Hematopoietic multipotent progenitor cell treated with erythropoietin and hydrocortisone succinate and interleukin-3 and kit ligand, for 4 days (in vitro differentiated cells): ENCODE data around the gene HAUS1.
A peak's percentile ranks its signal among the peaks of the same experiment; 100 is the strongest.
"Not testable (repeated sequence)": the region's sequence is repeated elsewhere in the genome, so short reads cannot be mapped to it uniquely, and the experiment has no call there.

Experiments
- DNase-seq: peaks from one replicate; pipeline ENCODE4 v3.0.0-alpha.2; 2015

The HAUS1 gene

DNA sequence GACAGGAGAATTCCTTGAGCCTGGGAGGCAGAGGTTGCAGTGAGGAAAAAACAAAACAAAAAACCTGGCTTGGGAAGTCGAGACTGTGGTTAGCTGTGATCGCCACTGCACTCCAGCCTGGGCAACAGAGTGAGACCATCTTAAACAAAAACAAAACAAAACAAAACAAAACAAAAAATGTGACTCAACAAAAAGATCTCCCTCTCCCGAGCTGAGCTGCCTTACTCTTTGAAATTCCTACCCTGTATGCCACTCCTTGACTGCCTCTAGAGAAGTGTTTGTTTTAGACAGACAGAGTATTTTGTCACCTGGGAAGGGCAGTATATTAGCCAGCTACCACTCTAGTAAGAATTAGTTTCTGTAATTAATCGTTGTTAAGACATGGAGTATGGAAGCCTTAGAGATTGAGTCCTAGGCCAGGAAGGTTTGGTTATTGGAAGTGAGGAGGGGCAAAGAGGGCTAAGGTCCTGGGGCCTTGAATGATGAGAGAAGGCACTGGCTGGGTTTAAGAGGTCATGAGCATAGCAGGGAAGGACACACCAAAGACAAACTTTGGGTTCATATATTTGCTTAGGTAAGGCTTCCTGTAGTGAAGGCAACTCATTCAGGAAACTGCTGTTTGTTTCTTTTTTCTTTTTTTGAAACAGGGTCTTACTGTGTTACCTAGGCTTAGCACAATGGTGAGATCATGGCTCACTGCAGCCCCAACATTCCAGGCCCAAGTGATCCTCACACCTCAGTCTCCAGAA lies 56.0 kb downstream of the HAUS1 start:
- no peak for DNase-seq

DNA sequence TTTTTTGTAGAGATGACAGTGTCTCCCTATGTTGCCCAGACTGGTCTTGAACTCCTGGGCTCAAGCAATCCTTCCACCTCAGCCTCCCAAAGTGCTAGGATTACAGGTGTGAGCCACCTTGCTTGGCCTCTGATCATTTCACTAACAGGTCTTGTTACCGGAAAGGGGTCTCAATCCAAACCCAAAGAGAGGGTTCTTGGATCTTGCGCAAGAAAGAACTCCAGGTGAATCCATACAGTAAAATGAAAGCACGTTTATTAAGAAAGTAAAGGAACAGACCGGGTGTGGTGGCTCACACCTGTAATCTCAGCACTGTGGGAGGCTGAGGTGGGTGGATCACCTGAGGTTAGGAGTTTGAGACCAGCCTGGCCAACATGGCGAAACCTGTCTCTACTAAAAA lies 56.7 kb downstream of the HAUS1 start:
- not testable (repeated sequence) for DNase-seq

DNA sequence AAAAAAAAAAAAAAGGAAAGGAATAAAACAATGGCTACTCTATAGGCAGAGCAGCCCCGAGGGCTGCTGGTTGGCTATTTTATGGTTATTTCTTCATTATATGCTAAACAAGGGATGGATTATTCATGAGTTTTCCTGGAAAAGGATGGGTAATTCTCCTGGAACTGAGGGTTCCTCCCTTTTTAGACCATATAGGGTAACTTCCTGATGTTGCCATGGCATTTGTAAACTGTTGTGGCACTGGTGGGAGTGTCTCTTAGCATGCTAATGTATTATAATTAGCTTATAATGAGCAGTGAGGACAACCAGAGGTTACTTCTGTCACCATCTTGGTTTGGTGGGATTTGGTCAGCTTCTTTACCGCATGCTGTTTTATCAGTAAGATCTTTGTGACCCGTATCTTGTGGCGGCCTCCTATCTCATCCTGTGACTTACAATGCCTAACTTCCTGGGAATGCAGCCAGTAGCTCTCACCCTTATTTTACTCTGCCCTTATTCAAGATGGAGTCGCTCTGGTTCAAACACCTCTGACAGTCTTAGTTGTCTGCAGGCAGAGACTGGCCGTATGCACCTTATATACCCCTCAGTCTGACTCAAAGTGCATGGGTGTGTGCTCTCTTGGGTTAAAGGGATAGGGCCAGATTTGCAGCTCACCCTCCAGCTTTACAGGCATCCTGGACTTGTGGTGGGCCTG lies 57.7 kb downstream of the HAUS1 start:
- peak; percentile 50 for DNase-seq

DNA sequence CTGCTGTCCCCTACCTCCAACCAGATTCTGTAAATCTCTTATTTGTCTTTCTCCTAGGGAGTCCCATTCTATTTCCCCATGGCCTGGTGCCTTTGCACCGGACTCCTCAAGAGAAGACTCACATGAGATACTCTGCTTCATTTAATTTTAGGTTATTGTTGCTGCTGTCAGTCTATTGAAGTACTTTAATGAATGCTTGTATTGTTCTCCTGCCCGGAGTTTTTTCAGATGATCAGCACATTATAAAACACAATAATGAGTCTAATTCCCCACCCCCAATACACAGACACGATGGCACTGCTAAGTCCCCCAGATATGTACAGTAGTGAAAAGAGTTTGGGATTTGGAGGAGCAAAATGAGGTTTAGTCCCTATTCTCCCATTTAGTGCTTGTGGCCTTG lies 58.9 kb downstream of the HAUS1 start:
- no peak for DNase-seq

DNA sequence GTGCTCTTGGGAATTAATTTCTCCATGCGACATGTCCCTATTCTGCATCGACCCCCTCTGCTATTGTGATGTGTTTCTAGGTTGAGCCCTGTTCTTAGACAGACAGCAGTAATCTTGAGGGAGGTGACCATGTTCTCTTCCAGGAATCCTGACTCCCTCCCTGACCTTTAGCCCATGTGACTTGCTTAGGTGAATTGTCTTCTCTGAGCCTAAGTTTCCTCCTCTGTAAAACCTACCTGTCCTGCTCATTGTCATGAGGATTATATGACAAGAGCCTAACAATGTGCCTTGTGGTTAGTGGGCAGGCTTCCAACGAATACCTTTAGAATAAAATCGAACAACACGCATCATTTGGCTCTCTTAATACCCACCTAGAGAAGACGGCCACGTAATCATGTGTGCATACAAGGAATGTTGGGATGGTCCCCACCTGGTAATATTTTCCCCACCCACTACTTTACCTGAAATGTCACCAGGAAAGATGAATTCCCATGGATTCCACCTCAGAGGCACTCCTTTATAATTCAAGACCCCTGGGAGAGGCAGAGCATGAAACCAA lies 59.8 kb downstream of the HAUS1 start:
- DNase-seq = no peak

DNA sequence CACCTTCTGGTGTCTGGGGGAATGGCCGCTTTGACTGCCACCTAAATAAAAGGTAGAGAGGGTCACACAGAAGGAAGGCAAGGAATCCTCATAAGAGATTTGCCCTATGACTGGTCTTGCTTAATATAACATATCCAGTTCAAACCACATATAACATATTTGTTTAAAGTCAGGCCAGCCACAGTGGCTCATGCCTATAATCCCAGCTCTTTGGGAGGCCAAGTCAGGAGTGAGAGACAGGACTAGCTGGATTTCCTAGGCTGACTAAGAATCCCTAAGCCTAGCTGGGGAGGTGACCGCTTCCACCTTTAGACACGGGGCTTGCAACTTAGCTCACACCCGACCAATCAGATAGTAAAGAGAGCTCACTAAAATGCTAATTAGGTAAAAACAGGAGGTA lies 60.3 kb downstream of the HAUS1 start:
- DNase-seq = not testable (repeated sequence)

DNA sequence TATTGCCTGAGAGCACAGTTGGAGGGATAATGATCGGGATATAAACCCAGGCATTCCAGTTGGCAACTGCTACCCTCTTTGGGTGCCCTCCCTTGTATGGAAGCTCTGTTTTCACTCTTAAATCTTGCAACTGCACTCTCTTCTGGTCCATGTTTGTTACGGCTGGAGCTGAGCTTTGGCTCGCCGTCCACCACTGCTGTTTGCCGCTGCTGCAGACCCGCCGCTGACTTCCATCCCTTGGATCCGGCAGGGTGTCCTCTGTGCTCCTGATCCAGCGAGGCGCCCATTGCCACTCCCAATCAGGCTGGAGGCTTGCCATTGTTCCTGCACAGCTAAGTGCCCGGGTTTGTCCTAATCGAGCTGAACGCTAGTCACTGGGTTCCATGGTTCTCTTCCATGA lies 60.7 kb downstream of the HAUS1 start:
- DNase-seq = no peak

DNA sequence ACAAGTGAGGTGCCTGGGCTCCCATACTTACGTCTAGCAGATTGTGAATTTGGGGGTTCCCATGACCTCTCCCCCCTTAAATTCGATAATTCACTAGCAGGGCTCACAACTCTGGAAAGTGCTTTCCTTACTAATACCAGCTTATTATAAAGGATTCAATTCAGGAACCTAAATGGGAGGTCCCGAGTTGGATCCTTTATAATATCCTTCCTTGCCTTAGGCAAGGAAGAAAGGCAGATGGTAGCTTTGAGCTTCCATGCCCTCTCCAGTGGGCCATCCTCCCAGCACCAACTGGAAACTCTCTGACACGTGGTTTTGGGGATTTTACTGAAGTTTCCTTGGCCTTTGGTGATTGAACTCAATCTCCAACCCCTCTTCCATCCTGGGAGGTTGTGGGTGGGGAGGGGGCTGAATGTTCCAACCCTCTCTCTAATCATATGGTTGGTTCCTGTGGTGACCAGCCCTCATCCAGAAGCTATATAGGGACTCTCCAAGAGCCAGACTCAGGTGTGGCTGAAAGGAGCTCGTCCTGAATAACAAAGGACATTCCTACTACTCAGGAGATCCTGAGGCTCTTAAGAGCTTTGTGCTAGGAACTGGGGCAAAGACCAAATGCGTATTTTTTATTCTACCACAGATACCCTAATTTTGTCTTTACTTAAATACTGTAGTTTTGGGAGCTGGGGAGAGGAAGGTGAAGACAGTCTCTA lies 62.2 kb downstream of the HAUS1 start:
- no peak for DNase-seq

DNA sequence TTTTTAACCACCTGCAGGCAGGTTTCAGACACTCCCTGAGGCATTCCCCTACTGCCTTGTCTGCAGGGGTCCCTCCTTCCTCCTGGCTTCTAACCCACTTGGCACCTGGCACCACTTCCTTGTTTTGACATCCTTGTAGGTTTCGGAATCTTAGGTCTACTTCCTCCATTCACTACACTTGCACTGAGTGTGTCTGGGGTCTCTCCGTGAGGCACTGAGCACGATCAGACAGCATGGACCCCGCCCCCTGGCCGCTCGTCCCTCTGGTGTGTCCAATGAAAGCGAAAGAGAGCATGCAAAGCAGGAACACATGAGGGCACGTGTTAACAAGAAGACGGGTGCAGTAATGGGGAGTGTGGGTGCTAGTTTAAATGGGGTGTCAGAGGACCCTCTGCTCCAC lies 63.8 kb downstream of the HAUS1 start:
- DNase-seq = peak; percentile 83

DNA sequence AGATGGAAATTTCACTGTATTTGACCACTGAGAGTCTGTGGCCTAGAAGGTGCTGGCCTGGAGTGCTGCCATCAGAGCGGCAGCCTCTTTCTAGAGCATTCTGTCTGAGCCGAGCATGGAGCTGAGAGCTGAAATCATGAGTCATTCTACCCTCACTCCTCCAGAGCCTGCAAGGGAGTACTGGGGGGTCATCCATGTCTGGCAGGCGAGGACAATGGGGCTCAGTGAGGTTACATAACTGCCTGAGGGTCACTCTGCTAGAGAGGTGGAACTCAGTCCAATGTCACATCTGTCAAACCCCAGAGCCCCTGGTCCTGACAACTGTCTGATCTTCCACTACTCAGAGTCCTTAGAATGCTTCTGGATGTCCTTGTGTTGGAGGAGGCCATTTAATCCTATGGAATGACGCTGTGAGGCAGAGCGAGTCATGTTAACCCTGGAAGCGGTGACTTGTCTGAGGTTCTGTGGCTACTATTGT lies 65.3 kb downstream of the HAUS1 start:
- DNase-seq = no peak

DNA sequence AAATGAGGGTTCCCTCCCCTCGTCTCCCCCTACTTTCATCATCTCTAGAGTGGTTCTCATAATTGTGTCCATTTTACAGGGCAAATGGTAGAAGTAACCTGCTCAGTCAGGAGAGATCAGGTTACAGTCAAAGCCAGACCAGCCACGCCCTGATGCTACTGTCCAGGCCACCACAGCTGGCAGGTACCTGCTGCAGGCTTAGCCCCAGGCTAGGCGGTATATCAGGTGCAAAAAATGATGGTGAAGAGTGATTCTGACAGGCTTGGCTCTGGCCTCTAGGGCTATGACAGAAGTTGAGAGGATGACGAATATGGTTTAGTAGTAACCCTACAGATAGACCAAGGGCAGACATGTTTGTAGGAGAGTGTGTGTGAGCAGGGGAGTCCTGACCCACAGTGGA lies 67.1 kb downstream of the HAUS1 start:
- no peak for DNase-seq

DNA sequence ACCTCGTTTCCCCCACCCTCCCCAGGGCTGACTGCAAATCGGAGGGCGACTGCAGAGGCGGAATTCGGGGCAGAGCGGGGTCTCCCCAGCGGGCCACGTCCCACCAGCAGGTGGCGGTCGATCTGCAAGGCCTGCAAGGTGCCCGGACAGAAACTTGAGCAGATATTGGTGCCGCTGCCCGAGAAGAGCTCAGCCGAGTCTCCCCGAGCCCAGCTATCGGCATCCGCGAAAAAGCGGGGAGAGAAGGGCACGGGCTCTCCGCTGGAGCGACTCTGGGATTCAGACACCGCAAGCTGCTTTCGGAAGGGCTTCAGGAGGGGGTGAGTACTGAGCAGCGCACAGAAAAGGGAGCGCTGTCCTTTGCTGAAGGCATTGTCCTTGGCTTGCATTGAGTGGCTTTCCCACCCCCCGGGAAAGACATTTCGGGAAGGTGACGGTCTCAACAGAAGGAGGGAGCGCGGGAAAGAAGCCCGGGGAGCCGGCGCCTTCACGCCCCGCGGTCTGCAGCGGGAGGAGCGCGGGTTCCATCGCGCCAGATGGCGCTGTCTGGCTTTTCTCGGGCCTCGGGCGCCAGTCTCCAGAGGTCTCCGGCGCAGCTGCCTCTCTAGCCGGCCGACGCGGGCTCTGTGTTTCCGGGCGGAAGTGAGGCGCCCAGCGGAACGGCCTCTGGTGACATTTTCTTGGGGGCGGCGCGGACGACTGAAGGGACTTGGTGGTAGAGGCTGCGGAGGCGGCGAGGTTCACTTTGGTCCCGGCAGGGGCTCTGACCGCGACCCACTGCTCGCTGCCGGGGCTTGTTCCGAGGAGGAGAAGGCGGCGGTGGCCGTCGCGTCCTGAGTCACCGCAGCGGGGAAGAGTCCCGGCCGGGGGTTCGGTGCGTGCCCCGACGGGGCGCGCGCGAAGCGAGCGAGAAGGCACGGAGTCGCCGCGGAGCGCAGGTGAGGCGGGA lies 69.5 kb downstream of the HAUS1 start:
- DNase-seq = peak; percentile 98

DNA sequence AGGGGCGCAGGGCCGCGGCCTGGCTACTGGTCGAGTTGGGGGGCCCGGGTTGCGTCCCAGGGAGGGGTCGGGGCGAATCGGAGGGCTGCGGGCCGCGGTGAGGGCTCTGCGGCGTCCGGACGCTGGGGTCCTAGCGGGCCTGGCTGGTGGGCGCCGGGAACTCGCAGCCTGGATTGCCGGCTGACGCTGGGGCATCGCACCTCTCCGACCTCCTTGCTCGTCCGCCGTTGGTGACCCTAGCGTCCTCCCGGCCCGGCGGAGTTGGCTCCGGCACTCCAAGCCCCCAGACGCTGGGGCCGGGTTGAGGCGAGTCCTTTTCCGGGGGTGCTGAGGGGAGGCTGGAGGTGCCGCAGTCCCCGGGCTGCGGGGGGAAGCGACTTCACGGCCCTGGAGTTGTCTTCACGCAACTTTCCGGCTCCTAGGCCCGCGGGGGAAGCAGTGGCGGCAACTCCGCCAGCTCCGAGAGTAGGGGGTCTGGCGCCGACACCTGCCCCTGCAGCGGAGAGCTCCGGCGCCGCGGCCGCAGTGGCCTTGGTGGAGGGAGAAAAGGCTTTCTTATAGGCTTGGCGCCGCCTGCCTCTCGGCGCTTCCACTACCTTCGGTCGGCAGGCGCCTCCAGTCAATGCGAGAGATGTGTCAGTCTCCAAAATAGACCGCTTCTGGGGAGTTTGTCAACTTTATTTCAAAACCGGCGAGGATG lies 70.3 kb downstream of the HAUS1 start:
- peak; percentile 75 for DNase-seq

DNA sequence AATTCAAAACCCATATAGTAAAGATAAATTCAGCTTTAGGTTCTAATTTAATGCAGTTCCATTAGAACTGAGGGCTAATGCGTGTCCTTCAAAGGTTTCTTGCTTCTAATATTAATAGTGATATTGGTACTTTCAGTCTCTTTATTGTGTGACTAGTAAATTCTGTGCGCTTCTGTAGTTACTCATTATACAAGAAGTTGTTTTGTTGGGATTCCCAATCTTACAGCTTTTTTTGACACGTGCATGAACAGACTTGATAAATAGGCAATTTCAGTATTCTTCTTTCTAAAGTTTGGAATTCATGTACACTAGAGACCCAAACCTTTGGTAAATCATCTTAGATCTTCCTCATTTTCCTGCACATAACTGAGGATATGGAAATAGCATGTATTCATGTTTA lies 71.8 kb downstream of the HAUS1 start:
- no peak for DNase-seq
